Calu3 (cell line): ENCODE measurements around the gene OLFML3. TPM values are rescaled to one million over a fixed set of nuclear protein-coding genes. Genes with fewer than 3 reads are reported as not detected.

Source experiments
- BruUV-seq: library from RNA; stranded (reverse); fragments of 400-500 nt; replicated peaks from 2 replicates; lab custom pipeline; 2021; lab: Mats Ljungman, UMichigan
- CTCF ChIA-PET: fragments of 300-600 bp; sonication (Branson Sonifier 250); formaldehyde crosslinking; loops from one replicate; lab custom pipeline; 2022; ENCODE audit warnings: antibody characterized with exemption; lab: Charles Lee
- DNase-seq: peaks from one replicate; pipeline ENCODE4 v3.0.0; 2022
- H3K27ac Mint-ChIP-seq: one replicate; pipeline ENCODE4 v1.8.0; 2022; ENCODE audit warnings: mixed read lengths; ENCODE audit not compliant: unreplicated experiment
- H3K27me3 Mint-ChIP-seq: one replicate; pipeline ENCODE4 v1.8.0; 2022; ENCODE audit warnings: mixed read lengths; ENCODE audit not compliant: unreplicated experiment
- H3K36me3 Mint-ChIP-seq: one replicate; pipeline ENCODE4 v1.8.0; 2022; ENCODE audit warnings: mild to moderate bottlenecking, moderate library complexity, mixed read lengths; ENCODE audit not compliant: insufficient read depth, unreplicated experiment
- H3K4me1 Mint-ChIP-seq: one replicate; pipeline ENCODE4 v1.8.0; 2022; ENCODE audit warnings: mild to moderate bottlenecking, low read depth, mixed read lengths; ENCODE audit not compliant: unreplicated experiment
- H3K4me3 Mint-ChIP-seq: one replicate; pipeline ENCODE4 v1.8.0; 2022; ENCODE audit warnings: mild to moderate bottlenecking, low read depth, moderate library complexity, mixed read lengths; ENCODE audit not compliant: unreplicated experiment
- H3K9me3 Mint-ChIP-seq: one replicate; pipeline ENCODE4 v1.8.0; 2022; ENCODE audit warnings: low read depth, mixed read lengths; ENCODE audit not compliant: unreplicated experiment
- CTCF ChIP-seq: fragments of 200-600 bp; IDR thresholded peaks from one replicate; pipeline ENCODE4 v1.8.0; 2022; ENCODE audit warnings: antibody characterized with exemption; ENCODE audit not compliant: unreplicated experiment
- intact Hi-C: fragments of 100-400 bp; cut with micrococcal nuclease; formaldehyde crosslinking; loops from one replicate; pipeline ENCODE4 v1.10.0; 2022; ENCODE audit not compliant: unreplicated experiment
- total RNA-seq: library from RNA; stranded (reverse); gene quantifications from 2 replicates; pipeline ENCODE4 v1.2.3, GENCODE V29; 2022

Gene OLFML3
- total RNA-seq, 1 experiment from 2014 or later: not detected

- BruUV-seq: no TSS peak
- Mint-ChIP-seq H3K4me1 (peaks cover 10% of the 10 kb centered on the region), H3K36me3 (peaks cover 5% of the 10 kb centered on the region), H3K27ac (no peak overlapping the region), H3K27me3 (no peaks in the 10 kb centered on the region), H3K4me3 (no peak overlapping the region), H3K9me3 (no peaks in the 10 kb centered on the region)
- intact Hi-C loops: no loop called here
- no peak for TF ChIP-seq CTCF
- DNase-seq: no peak
- CTCF ChIA-PET: no interaction called here
These were observed 38.1 kb upstream of the OLFML3 start for GRCh38 chr1:113941245-113941559.

GRCh38 chr1:113942527-113942926 is 36.7 kb upstream of the OLFML3 start:
- intact Hi-C loops: no loop called here
- CTCF ChIA-PET: no interaction called here
- H3K27ac Mint-ChIP-seq: no peak overlapping the region

GRCh38 chr1:113943028-113943811 is 36.1 kb upstream of the OLFML3 start:
- Mint-ChIP-seq H3K27me3 (no peaks in the 10 kb centered on the region), H3K36me3 (peaks cover 5% of the 10 kb centered on the region), H3K4me1 (peaks cover 7% of the 10 kb centered on the region), H3K27ac (no peak overlapping the region), H3K4me3 (no peak overlapping the region), H3K9me3 (no peaks in the 10 kb centered on the region)
- no TSS peak for BruUV-seq
- DNase-seq: no peak
- CTCF ChIA-PET: no interaction called here
- no peak for TF ChIP-seq CTCF
- intact Hi-C loops: no loop called here

More at GRCh38 chr1:113942527-113942926, 36.7 kb upstream of the OLFML3 start:
- TF ChIP-seq CTCF: no peak
- no TSS peak for BruUV-seq
- Mint-ChIP-seq H3K9me3 (no peaks in the 10 kb centered on the region), H3K4me1 (peaks cover 10% of the 10 kb centered on the region), H3K36me3 (peaks cover 5% of the 10 kb centered on the region), H3K27me3 (no peaks in the 10 kb centered on the region), H3K4me3 (no peak overlapping the region)
- no peak for DNase-seq

GRCh38 chr1:113945329-113945728 is 33.9 kb upstream of the OLFML3 start:
- intact Hi-C loops: no loop called here
- H3K27ac Mint-ChIP-seq: no peak overlapping the region
- H3K4me3 Mint-ChIP-seq: no peak overlapping the region
- CTCF ChIA-PET: no interaction called here
- peaks cover 7% of the 10 kb centered on the region for H3K4me1 Mint-ChIP-seq
- H3K27me3 Mint-ChIP-seq: no peaks in the 10 kb centered on the region
- H3K9me3 Mint-ChIP-seq: no peaks in the 10 kb centered on the region
- TF ChIP-seq CTCF: no peak
- H3K36me3 Mint-ChIP-seq: peaks cover 4% of the 10 kb centered on the region
- no TSS peak for BruUV-seq
- no peak for DNase-seq
